ENCODE data around the gene TMEM94.

- TF ChIP-seq POLR2AphosphoS5 (IDR thresholded peaks at IDR 0.05), result peak in 1 of 3 donors; percentile 26
- peak; percentile 7 for TF ChIP-seq POLR2A (IDR thresholded peaks at IDR 0.05)
- peak; percentile 22 to 74 (median 35) for TF ChIP-seq CTCF (IDR thresholded peaks at IDR 0.05)
- TF ChIP-seq EP300 (IDR thresholded peaks at IDR 0.05; ENCODE audit: low read depth), result no peak
These were observed 60.9 kb downstream of the TMEM94 start for GRCh38 chr17:75517297-75517865.
